ENCODE data around the gene SLC25A33. TPM values are rescaled to one million over a fixed set of nuclear protein-coding genes. Genes with fewer than 3 reads are reported as not detected.
A peak's percentile ranks its signal among the peaks of the same experiment; 100 is the strongest.

SLC25A33 gene
- total RNA-seq, 4 donors from 2014 or later = 1.0 to 6.1 (median 3.3) TPM

- Histone ChIP-seq H3K4me3 (no peak overlapping the region), H3K27ac (no peak overlapping the region), H3K27me3 (no peaks in the 10 kb centered on the region), H3K36me3 (no peaks in the 10 kb centered on the region), H3K4me1 (no peaks in the 10 kb centered on the region), H3K9me3 (no peaks in the 10 kb centered on the region)
- no peak for TF ChIP-seq POLR2A (IDR thresholded peaks at IDR 0.05)
- TF ChIP-seq, protein P1, sequence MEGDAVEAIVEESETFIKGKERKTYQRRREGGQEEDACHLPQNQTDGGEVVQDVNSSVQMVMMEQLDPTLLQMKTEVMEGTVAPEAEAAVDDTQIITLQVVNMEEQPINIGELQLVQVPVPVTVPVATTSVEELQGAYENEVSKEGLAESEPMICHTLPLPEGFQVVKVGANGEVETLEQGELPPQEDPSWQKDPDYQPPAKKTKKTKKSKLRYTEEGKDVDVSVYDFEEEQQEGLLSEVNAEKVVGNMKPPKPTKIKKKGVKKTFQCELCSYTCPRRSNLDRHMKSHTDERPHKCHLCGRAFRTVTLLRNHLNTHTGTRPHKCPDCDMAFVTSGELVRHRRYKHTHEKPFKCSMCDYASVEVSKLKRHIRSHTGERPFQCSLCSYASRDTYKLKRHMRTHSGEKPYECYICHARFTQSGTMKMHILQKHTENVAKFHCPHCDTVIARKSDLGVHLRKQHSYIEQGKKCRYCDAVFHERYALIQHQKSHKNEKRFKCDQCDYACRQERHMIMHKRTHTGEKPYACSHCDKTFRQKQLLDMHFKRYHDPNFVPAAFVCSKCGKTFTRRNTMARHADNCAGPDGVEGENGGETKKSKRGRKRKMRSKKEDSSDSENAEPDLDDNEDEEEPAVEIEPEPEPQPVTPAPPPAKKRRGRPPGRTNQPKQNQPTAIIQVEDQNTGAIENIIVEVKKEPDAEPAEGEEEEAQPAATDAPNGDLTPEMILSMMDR (IDR thresholded peaks at IDR 0.05) = no peak
- intact Hi-C loops (cut with DNase I; ENCODE audit: low total_unique reads) = no loop called here
- DNase-seq = no peak
Observed at GRCh38 chr1:9576903-9577302, 37.6 kb downstream of the SLC25A33 start.

- Histone ChIP-seq H3K27me3 (no peaks in the 10 kb centered on the region), H3K9me3 (no peaks in the 10 kb centered on the region), H3K36me3 (no peaks in the 10 kb centered on the region), H3K27ac (no peak overlapping the region), H3K4me3 (no peak overlapping the region), H3K4me1 (no peaks in the 10 kb centered on the region)
- no peak for DNase-seq
- intact Hi-C loops (cut with DNase I; ENCODE audit: low total_unique reads) = no loop called here
- TF ChIP-seq, protein P1 (IDR thresholded peaks at IDR 0.05) = no peak
- no peak for TF ChIP-seq POLR2A (IDR thresholded peaks at IDR 0.05)
Observed at GRCh38 chr1:9577423-9577822, 38.2 kb downstream of the SLC25A33 start.

DNA sequence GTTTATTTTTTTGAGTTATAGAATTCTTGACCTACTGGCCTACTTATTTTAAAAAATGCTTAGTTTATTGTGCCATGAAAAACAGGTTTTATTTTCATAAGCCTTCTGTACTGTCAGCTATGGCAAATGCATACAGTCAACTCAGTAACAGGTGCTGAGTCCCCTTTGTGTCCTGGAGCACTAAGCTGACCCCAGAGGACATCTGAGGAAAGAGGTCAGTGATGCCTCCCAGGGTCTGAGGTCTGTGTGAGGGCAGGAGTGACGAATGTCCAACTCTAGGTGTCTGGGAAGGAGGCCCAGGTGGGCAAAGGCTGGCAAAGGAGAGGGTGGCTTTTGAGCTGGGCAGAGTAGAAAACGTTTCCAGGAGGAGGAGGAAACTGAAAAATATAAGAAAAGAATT is 41.7 kb downstream of the SLC25A33 start:
- Histone ChIP-seq H3K9me3 (no peaks in the 10 kb centered on the region), H3K4me3 (no peak overlapping the region), H3K36me3 (no peaks in the 10 kb centered on the region), H3K4me1 (no peaks in the 10 kb centered on the region), H3K27me3 (no peaks in the 10 kb centered on the region), H3K27ac (no peak overlapping the region)
- TF ChIP-seq, protein P1 (IDR thresholded peaks at IDR 0.05) = no peak
- no peak for TF ChIP-seq POLR2A (IDR thresholded peaks at IDR 0.05)
- no peak for DNase-seq
- intact Hi-C loops (cut with DNase I; ENCODE audit: low total_unique reads) = no loop called here

- Histone ChIP-seq H3K4me3 (no peak overlapping the region), H3K27me3 (no peaks in the 10 kb centered on the region), H3K36me3 (no peaks in the 10 kb centered on the region), H3K4me1 (no peaks in the 10 kb centered on the region), H3K9me3 (no peaks in the 10 kb centered on the region), H3K27ac (no peak overlapping the region)
- DNase-seq = no peak
- intact Hi-C loops (cut with DNase I; ENCODE audit: low total_unique reads) = no loop called here
- TF ChIP-seq POLR2A (IDR thresholded peaks at IDR 0.05) = no peak
- TF ChIP-seq, protein P1 (IDR thresholded peaks at IDR 0.05) = no peak
Observed at GRCh38 chr1:9586147-9586766, 47.0 kb downstream of the SLC25A33 start.

DNA sequence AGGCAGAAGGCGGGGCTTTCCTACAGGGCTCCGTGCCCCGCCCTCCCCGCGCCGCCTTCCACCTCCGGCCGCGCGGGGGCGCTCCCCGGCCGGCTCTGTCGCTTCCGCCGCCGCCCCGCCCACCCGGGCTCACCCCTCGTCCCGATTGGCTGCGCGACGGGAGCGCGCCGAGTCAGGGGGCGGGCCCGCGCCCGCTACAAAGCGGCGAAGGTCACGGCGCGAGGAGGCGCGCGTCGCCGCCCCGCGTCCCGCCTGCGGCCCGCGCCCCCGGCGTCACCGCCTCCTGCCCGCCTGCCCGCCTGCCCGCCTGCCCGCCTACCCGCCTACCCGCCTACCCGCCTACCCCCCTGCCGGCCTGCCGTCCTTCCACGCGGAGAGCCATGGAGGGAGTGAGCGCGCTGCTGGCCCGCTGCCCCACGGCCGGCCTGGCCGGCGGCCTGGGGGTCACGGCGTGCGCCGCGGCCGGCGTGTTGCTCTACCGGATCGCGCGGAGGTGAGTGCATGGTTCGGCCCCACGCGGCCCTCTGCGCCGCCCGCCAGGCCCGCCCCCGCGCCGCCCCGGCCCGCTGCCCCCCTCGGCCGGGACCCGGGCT is 49.4 kb downstream of the SLC25A33 start, which contains the start of gene TMEM201:
Gene TMEM201, plus strand, starts transcription at position 361 of the 593 bp plus-strand sequence. Its CDS starts 20 bp downstream, at position 381.
- Histone ChIP-seq H3K9me3 (no peaks in the 10 kb centered on the region), H3K4me3 (peak within 1 kb of the TSS; percentile 31 to 85), H3K27ac (peak within 1 kb of the TSS; percentile 66 to 79), H3K27me3 (no peaks in the 10 kb centered on the region), H3K36me3 (no peaks in the 10 kb centered on the region), H3K4me1 (peaks cover 0 to 6% of the 10 kb centered on the region in 2 donors)
- peak; percentile 91 to 95 for DNase-seq
- peak; percentile 56 to 80 for TF ChIP-seq POLR2A (IDR thresholded peaks at IDR 0.05)
- TF ChIP-seq, protein P1 (IDR thresholded peaks at IDR 0.05) = peak; percentile 59 to 94 (median 86)
- intact Hi-C loops (cut with DNase I; ENCODE audit: low total_unique reads) = no loop called here

All from uterus (tissue), 4 donors.